ENCODE measurements around the gene LASP1.

The LASP1 gene

GRCh38 chr17:38885728-38886642 is 16.1 kb downstream of the LASP1 start:
- no peak overlapping the region for H3K27ac ChIP-seq
- DNase-seq (ENCODE audit: low read depth, low spot score) = no peak

GRCh38 chr17:38886643-38887010 is 16.8 kb downstream of the LASP1 start:
- H3K27ac ChIP-seq = no peak overlapping the region
- no peak for DNase-seq (ENCODE audit: low read depth, low spot score)

- no peak for DNase-seq (ENCODE audit: low read depth, low spot score)
- no peak overlapping the region for H3K27ac ChIP-seq
Observed at GRCh38 chr17:38888842-38889241, 19.0 kb downstream of the LASP1 start.

- H3K27ac ChIP-seq = no peak overlapping the region
- DNase-seq (ENCODE audit: low read depth, low spot score) = no peak
Observed at GRCh38 chr17:38889745-38890409, 20.0 kb downstream of the LASP1 start.

- H3K27ac ChIP-seq = no peak overlapping the region
- DNase-seq (ENCODE audit: low read depth, low spot score) = no peak
Observed at GRCh38 chr17:38890410-38890746, 20.5 kb downstream of the LASP1 start.

GRCh38 chr17:38891441-38891840 is 21.6 kb downstream of the LASP1 start:
- DNase-seq (ENCODE audit: low read depth, low spot score) = no peak
- no peak overlapping the region for H3K27ac ChIP-seq

GRCh38 chr17:38892083-38892482 is 22.2 kb downstream of the LASP1 start:
- no peak for DNase-seq (ENCODE audit: low read depth, low spot score)
- no peak overlapping the region for H3K27ac ChIP-seq

- DNase-seq (ENCODE audit: low read depth, low spot score) = no peak
- H3K27ac ChIP-seq = no peak overlapping the region
Observed at GRCh38 chr17:38892620-38893019, 22.8 kb downstream of the LASP1 start.

GRCh38 chr17:38893113-38893512 is 23.3 kb downstream of the LASP1 start:
- no peak overlapping the region for H3K27ac ChIP-seq
- no peak for DNase-seq (ENCODE audit: low read depth, low spot score)

GRCh38 chr17:38893607-38894006 is 23.7 kb downstream of the LASP1 start:
- DNase-seq (ENCODE audit: low read depth, low spot score) = no peak
- no peak overlapping the region for H3K27ac ChIP-seq

- DNase-seq (ENCODE audit: low read depth, low spot score) = no peak
- no peak overlapping the region for H3K27ac ChIP-seq
Observed at GRCh38 chr17:38894276-38894675, 24.4 kb downstream of the LASP1 start.

GRCh38 chr17:38896346-38896954 is 26.6 kb downstream of the LASP1 start:
- no peak overlapping the region for H3K27ac ChIP-seq
- no peak for DNase-seq (ENCODE audit: low read depth, low spot score)

- no peak overlapping the region for H3K27ac ChIP-seq
- DNase-seq (ENCODE audit: low read depth, low spot score) = no peak
Observed at GRCh38 chr17:38897176-38897575, 27.3 kb downstream of the LASP1 start.

- no peak for DNase-seq (ENCODE audit: low read depth, low spot score)
- no peak overlapping the region for H3K27ac ChIP-seq
Observed at GRCh38 chr17:38897671-38898290, 27.9 kb downstream of the LASP1 start.

- H3K27ac ChIP-seq = no peak overlapping the region
- no peak for DNase-seq (ENCODE audit: low read depth, low spot score)
Observed at GRCh38 chr17:38898291-38898679, 28.4 kb downstream of the LASP1 start.

GRCh38 chr17:38898812-38899348 is 29.0 kb downstream of the LASP1 start:
- no peak overlapping the region for H3K27ac ChIP-seq
- DNase-seq (ENCODE audit: low read depth, low spot score) = no peak

GRCh38 chr17:38899421-38899820 is 29.6 kb downstream of the LASP1 start:
- H3K27ac ChIP-seq = no peak overlapping the region
- DNase-seq (ENCODE audit: low read depth, low spot score) = no peak

GRCh38 chr17:38900978-38901656 is 31.3 kb downstream of the LASP1 start:
- peak; percentile 58 for DNase-seq (ENCODE audit: low read depth, low spot score)
- peak overlapping the region; percentile 15 for H3K27ac ChIP-seq

- no peak overlapping the region for H3K27ac ChIP-seq
- no peak for DNase-seq (ENCODE audit: low read depth, low spot score)
Observed at GRCh38 chr17:38903404-38903803, 33.5 kb downstream of the LASP1 start.

- DNase-seq (ENCODE audit: low read depth, low spot score) = no peak
- no peak overlapping the region for H3K27ac ChIP-seq
Observed at GRCh38 chr17:38904892-38905291, 35.0 kb downstream of the LASP1 start.

Data from epithelial cell of prostate (primary cell).